LNCaP clone FGC (cell line): ENCODE data around the gene ERVW-1.
"Not testable (repeated sequence)": the region's sequence is repeated elsewhere in the genome, so short reads cannot be mapped to it uniquely, and the experiment has no call there.

Source experiments
- DNase-seq: peaks from one replicate; pipeline ENCODE4 v3.0.0-alpha.2; 2011; ENCODE audit warnings: low read depth
- H3K4me3 ChIP-seq: 2 replicates; pipeline ENCODE4 v1.5.1; 2011; ENCODE audit warnings: mild to moderate bottlenecking, low read depth, low read length, control low read depth
- CTCF ChIP-seq: IDR thresholded peaks from 2 replicates; pipeline ENCODE4 v1.5.1; 2012; ENCODE audit warnings: mild to moderate bottlenecking; ENCODE audit not compliant: control insufficient read depth, insufficient read depth; ENCODE audit errors: extremely low read depth

ERVW-1 gene

GRCh38 chr7:92448205-92448747 lies 29.5 kb downstream of the ERVW-1 start:
- TF ChIP-seq CTCF = peak; percentile 46
- H3K4me3 ChIP-seq = peak overlapping the region; percentile 92
- peak; percentile 63 for DNase-seq

GRCh38 chr7:92447345-92448204 lies 30.2 kb downstream of the ERVW-1 start, which contains the start of gene GATAD1:
TSS of gene GATAD1 (plus strand) at chr7:92447482. CDS start at chr7:92447730, 248 bp downstream.
- peak; percentile 89 for DNase-seq
- TF ChIP-seq CTCF = peak; percentile 91
- H3K4me3 ChIP-seq = peak within 1 kb of the TSS; percentile 92

- H3K4me3 ChIP-seq = peak overlapping the region; percentile 92
- no peak for DNase-seq
- no peak for TF ChIP-seq CTCF
These were observed 30.8 kb downstream of the ERVW-1 start for GRCh38 chr7:92446869-92447344.

- not testable (repeated sequence) for DNase-seq
These were observed 35.0 kb downstream of the ERVW-1 start for GRCh38 chr7:92442720-92443119.

GRCh38 chr7:92437956-92438491 lies 39.7 kb downstream of the ERVW-1 start:
- no peak for TF ChIP-seq CTCF
- DNase-seq = no peak
- no peak overlapping the region for H3K4me3 ChIP-seq

More at GRCh38 chr7:92442720-92443119, 35.0 kb downstream of the ERVW-1 start:
- not testable (repeated sequence) for H3K4me3 ChIP-seq

GRCh38 chr7:92436612-92437445 lies 40.9 kb downstream of the ERVW-1 start:
- H3K4me3 ChIP-seq = no peak overlapping the region
- no peak for TF ChIP-seq CTCF
- no peak for DNase-seq
